Fibroblast of lung (primary cell): ENCODE results near the gene CIB1. TPM values are rescaled to one million over a fixed set of nuclear protein-coding genes. Genes with fewer than 3 reads are reported as not detected.

Experiments
- DNase-seq, 2 donors: peaks; one replicate each; pipeline versions ENCODE4 v3.0.0 to v3.0.0-alpha.2; 2010; ENCODE audit warnings: low read depth in 2 of 2
- H2AFZ ChIP-seq: 2 replicates; pipeline ENCODE4 v1.5.1; 2012; ENCODE audit warnings: low read length, control low read depth, inconsistent platforms
- H3K27ac ChIP-seq: 2 replicates; pipeline ENCODE4 v1.5.1; 2011; ENCODE audit warnings: low read length, control low read depth; ENCODE audit not compliant: insufficient read depth
- H3K27me3 ChIP-seq: 2 replicates; pipeline ENCODE4 v1.5.1; 2011; ENCODE audit warnings: mild to moderate bottlenecking, low read length; ENCODE audit not compliant: control insufficient read depth, insufficient read depth
- H3K36me3 ChIP-seq: 2 replicates; pipeline ENCODE4 v1.5.1; 2011; ENCODE audit warnings: low read length; ENCODE audit not compliant: control insufficient read depth, insufficient read depth
- H3K4me1 ChIP-seq: 2 replicates; pipeline ENCODE4 v1.5.1; 2011; ENCODE audit warnings: low read length; ENCODE audit not compliant: control insufficient read depth, insufficient read depth; ENCODE audit errors: extremely low read depth
- H3K4me2 ChIP-seq: 2 replicates; pipeline ENCODE4 v1.5.1; 2011; ENCODE audit warnings: low read length, control low read depth; ENCODE audit not compliant: insufficient read depth; ENCODE audit errors: extremely low read depth
- H3K4me3 ChIP-seq, 4 experiments: fragments of 200-600 bp in 1 of 4; sonication (generic) in 1 of 4; replicated peaks in 1 of 4; 2 replicates each; pipeline ENCODE4 v1.5.1; 2011 to 2016; ENCODE audit warnings: low read length in 4 of 4, low read depth in 3 of 4, mild to moderate bottlenecking in 3 of 4, control low read depth in 2 of 4, inconsistent platforms in 1 of 4, mixed read lengths in 1 of 4; ENCODE audit not compliant: insufficient read depth in 1 of 4; ENCODE audit errors: control extremely low read depth in 1 of 4
- H3K79me2 ChIP-seq: 2 replicates; pipeline ENCODE4 v1.5.1; 2012; ENCODE audit warnings: mild to moderate bottlenecking, low read length, inconsistent platforms; ENCODE audit not compliant: control insufficient read depth, insufficient read depth
- H3K9ac ChIP-seq: 2 replicates; pipeline ENCODE4 v1.5.1; 2011; ENCODE audit warnings: mild to moderate bottlenecking, low read length, control low read depth; ENCODE audit not compliant: insufficient read depth
- H3K9me3 ChIP-seq: 2 replicates; pipeline ENCODE4 v1.5.1; 2012; ENCODE audit warnings: low read depth, low read length; ENCODE audit not compliant: control insufficient read depth, insufficient read depth
- H4K20me1 ChIP-seq: 2 replicates; pipeline ENCODE4 v1.5.1; 2011; ENCODE audit warnings: low read length; ENCODE audit not compliant: control insufficient read depth, insufficient read depth; ENCODE audit errors: extremely low read depth
- CTCF ChIP-seq, 2 donors: IDR thresholded peaks in 1 of 2; conservative IDR thresholded peaks in 1 of 2; 1 replicate in 1 of 2; 2 replicates in 1 of 2; pipeline ENCODE4 v1.5.1; 2011 to 2012; ENCODE audit warnings: low read length in 2 of 2, control low read depth in 1 of 2, inconsistent platforms in 1 of 2, low read depth in 1 of 2, mild to moderate bottlenecking in 1 of 2
- EZH2 ChIP-seq: IDR thresholded peaks from 2 replicates; pipeline ENCODE4 v1.5.1; 2012; ENCODE audit warnings: low read length, control low read depth, mild to moderate bottlenecking; ENCODE audit errors: missing control alignments
- polyA plus RNA-seq, 2 donors: library from polyadenylated mRNA; depleted of rRNA in 1 of 2; stranded (reverse) in 1 of 2; unstranded in 1 of 2; fragments of >200 nt; gene quantifications; 2 replicates each; pipeline ENCODE4 v1.2.1, GENCODE V29; 2011 to 2012; ENCODE audit warnings: missing spikeins in 1 of 2
- total RNA-seq: library from RNA; depleted of rRNA; stranded (reverse); fragments of >200 nt; gene quantifications from 2 replicates; pipeline ENCODE4 v1.2.1, GENCODE V29; 2014

Gene CIB1
- total and polyA plus RNA-seq, 2 donors (not counting 1 experiment from before 2014, with no cell fraction given), result 27.7 to 42.7 TPM

GRCh38 chr15:90201944-90202375, 31.8 kb downstream of the CIB1 start:
- no peaks in the 10 kb centered on the region for H3K9me3 ChIP-seq
- H2AFZ ChIP-seq, result peak overlapping the region; percentile 3
- peak overlapping the region; percentile 63 to 79 (median 76) for H3K4me3 ChIP-seq
- H4K20me1 ChIP-seq, result no peaks in the 10 kb centered on the region
- H3K4me1 ChIP-seq, result no peaks in the 10 kb centered on the region
- H3K27ac ChIP-seq, result no peak overlapping the region
- peak overlapping the region; percentile 59 for H3K9ac ChIP-seq
- no peaks in the 10 kb centered on the region for H3K27me3 ChIP-seq
- DNase-seq, result no peak
- no peaks in the 10 kb centered on the region for H3K36me3 ChIP-seq
- TF ChIP-seq CTCF (conservative IDR thresholded peaks at IDR 0.05 in 1 of 2, IDR thresholded peaks at IDR 0.05 in 1 of 2; ENCODE audit: low read depth in 1 of 2, low read length in 2 of 2) (no peak), EZH2 (no peak)
- H3K79me2 ChIP-seq, result no peaks in the 10 kb centered on the region
- peak overlapping the region; percentile 96 for H3K4me2 ChIP-seq

DNA sequence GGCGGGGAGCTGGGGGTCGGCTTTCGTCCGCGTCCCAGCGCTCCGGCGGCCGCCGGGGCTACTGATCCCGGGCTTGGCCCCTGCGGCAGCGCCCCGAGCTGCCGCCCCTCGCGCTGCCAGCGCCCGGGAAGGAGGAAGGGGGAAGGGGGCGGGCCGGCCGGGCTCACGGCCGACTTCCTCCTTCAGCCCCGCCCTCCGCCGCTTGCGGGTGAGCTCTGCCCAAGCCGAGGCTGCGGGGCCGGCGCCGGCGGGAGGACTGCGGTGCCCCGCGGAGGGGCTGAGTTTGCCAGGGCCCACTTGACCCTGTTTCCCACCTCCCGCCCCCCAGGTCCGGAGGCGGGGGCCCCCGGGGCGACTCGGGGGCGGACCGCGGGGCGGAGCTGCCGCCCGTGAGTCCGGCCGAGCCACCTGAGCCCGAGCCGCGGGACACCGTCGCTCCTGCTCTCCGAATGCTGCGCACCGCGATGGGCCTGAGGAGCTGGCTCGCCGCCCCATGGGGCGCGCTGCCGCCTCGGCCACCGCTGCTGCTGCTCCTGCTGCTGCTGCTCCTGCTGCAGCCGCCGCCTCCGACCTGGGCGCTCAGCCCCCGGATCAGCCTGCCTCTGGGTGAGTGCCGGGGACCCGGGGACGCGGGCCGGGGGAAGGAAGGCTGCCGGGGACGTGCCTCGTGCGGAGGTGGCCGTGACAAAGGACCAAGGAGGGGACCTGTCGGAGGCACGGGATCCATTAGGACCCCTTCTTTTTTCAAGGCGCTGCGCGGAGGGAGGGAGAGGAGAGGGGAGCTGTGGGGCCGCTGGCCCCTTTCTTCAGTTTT, 32.4 kb downstream of the CIB1 start, which contains the start of gene SEMA4B:
TSS of gene SEMA4B (plus strand) at position 201 of the 814 bp plus-strand sequence. CDS start at position 450, 249 bp downstream.
- H3K9me3 ChIP-seq, result no peaks in the 10 kb centered on the region
- no peaks in the 10 kb centered on the region for H3K4me1 ChIP-seq
- H3K4me2 ChIP-seq, result peak within 1 kb of the TSS; percentile 96
- no peak for TF ChIP-seq CTCF (conservative IDR thresholded peaks at IDR 0.05 in 1 of 2, IDR thresholded peaks at IDR 0.05 in 1 of 2; ENCODE audit: low read depth in 1 of 2, low read length in 2 of 2)
- TF ChIP-seq EZH2, result no peak
- peak within 1 kb of the TSS; percentile 59 for H3K9ac ChIP-seq
- H3K27me3 ChIP-seq, result no peaks in the 10 kb centered on the region
- H3K4me3 ChIP-seq, result peak within 1 kb of the TSS; percentile 63 to 79 (median 76)
- DNase-seq, result peak; percentile 29 to 57
- H4K20me1 ChIP-seq, result no peaks in the 10 kb centered on the region
- H2AFZ ChIP-seq, result peak within 1 kb of the TSS; percentile 59
- H3K79me2 ChIP-seq, result no peaks in the 10 kb centered on the region
- H3K36me3 ChIP-seq, result no peaks in the 10 kb centered on the region
- H3K27ac ChIP-seq, result peak within 1 kb of the TSS; percentile 16

GRCh38 chr15:90200534-90201129, 33.1 kb downstream of the CIB1 start:
- Histone ChIP-seq H3K9me3 (no peaks in the 10 kb centered on the region), H4K20me1 (no peaks in the 10 kb centered on the region), H3K79me2 (no peaks in the 10 kb centered on the region), H3K9ac (peak overlapping the region; percentile 59), H3K27me3 (no peaks in the 10 kb centered on the region), H3K36me3 (no peaks in the 10 kb centered on the region), H2AFZ (peak overlapping the region; percentile 36), H3K4me2 (peak overlapping the region; percentile 75), H3K4me1 (no peaks in the 10 kb centered on the region), H3K27ac (peak overlapping the region; percentile 16), H3K4me3 (peak overlapping the region; percentile 51 to 79 (median 76))
- DNase-seq, result no peak
- TF ChIP-seq CTCF (conservative IDR thresholded peaks at IDR 0.05 in 1 of 2, IDR thresholded peaks at IDR 0.05 in 1 of 2; ENCODE audit: low read depth in 1 of 2, low read length in 2 of 2) (no peak), EZH2 (no peak)
